GM23338 (cell line): Measurements from ENCODE around the gene TMEM59. TPM values are rescaled to one million over a fixed set of nuclear protein-coding genes. Genes with fewer than 3 reads are reported as not detected.

ENCODE experiments used
- ATAC-seq: fragments of 200-7000 bp; cut with Tn5 transposase; 3 replicates; pipeline ENCODE4 v1.9.1; 2020
- DNase-seq: peaks from one replicate; pipeline ENCODE4 v3.0.0-alpha.2; 2015; ENCODE audit warnings: low spot score
- H2AFZ ChIP-seq: fragments of 200-600 bp; sonication (generic); 2 replicates; pipeline ENCODE4 v1.8.0; 2016; ENCODE audit warnings: antibody characterized with exemption, mild to moderate bottlenecking, moderate library complexity
- H3F3A ChIP-seq: fragments of 200-600 bp; sonication (generic); replicated peaks from 2 replicates; pipeline ENCODE4 v1.8.0; 2017; ENCODE audit warnings: antibody characterized with exemption, mixed run types, low read depth
- H3K27ac ChIP-seq: fragments of 200-600 bp; sonication (generic); 2 replicates; pipeline ENCODE4 v1.6.1; 2016; ENCODE audit warnings: low read depth
- H3K27me3 ChIP-seq: fragments of 200-600 bp; sonication (generic); 2 replicates; pipeline ENCODE4 v1.8.0; 2016; ENCODE audit warnings: mild to moderate bottlenecking, mixed run types, moderate library complexity; ENCODE audit not compliant: insufficient read depth
- H3K36me3 ChIP-seq: fragments of 200-600 bp; sonication (generic); 2 replicates; pipeline ENCODE4 v1.8.0; 2016; ENCODE audit warnings: mild to moderate bottlenecking; ENCODE audit not compliant: insufficient read depth
- H3K4me1 ChIP-seq: fragments of 200-600 bp; sonication (generic); 2 replicates; pipeline ENCODE4 v1.8.0; 2016; ENCODE audit warnings: mild to moderate bottlenecking, moderate library complexity; ENCODE audit not compliant: insufficient read depth
- H3K4me2 ChIP-seq: fragments of 200-600 bp; sonication (generic); 2 replicates; pipeline ENCODE4 v1.7.1; 2017; ENCODE audit warnings: mixed run types
- H3K4me3 ChIP-seq: fragments of 200-600 bp; sonication (generic); 2 replicates; pipeline ENCODE4 v1.6.1; 2016; ENCODE audit warnings: mixed run types
- H3K79me2 ChIP-seq: fragments of 200-600 bp; sonication (generic); replicated peaks from 2 replicates; pipeline ENCODE4 v1.8.0; 2017; ENCODE audit warnings: mild to moderate bottlenecking; ENCODE audit not compliant: insufficient read depth
- H3K9me2 ChIP-seq: fragments of 200-600 bp; sonication (generic); 2 replicates; pipeline ENCODE4 v1.8.0; 2017; ENCODE audit not compliant: insufficient read depth
- H4K20me1 ChIP-seq: fragments of 200-600 bp; sonication (generic); replicated peaks from 2 replicates; pipeline ENCODE4 v1.8.0; 2017; ENCODE audit warnings: mild to moderate bottlenecking; ENCODE audit not compliant: insufficient read depth
- H3K27ac Mint-ChIP-seq: 2 replicates; pipeline ENCODE4 v1.8.0; 2020; ENCODE audit warnings: inconsistent platforms, mild to moderate bottlenecking, moderate library complexity, mixed read lengths
- H3K27me3 Mint-ChIP-seq: 3 replicates; pipeline ENCODE4 v1.8.0; 2022; ENCODE audit warnings: low read depth, mild to moderate bottlenecking, moderate library complexity, mixed read lengths, inconsistent platforms; ENCODE audit not compliant: insufficient read depth, poor library complexity
- H3K36me3 Mint-ChIP-seq: 3 replicates; pipeline ENCODE4 v1.8.0; 2021; ENCODE audit warnings: low read depth, mild to moderate bottlenecking, inconsistent platforms, moderate library complexity, mixed read lengths
- H3K4me1 Mint-ChIP-seq: 3 replicates; pipeline ENCODE4 v1.8.0; 2020; ENCODE audit warnings: mild to moderate bottlenecking, inconsistent platforms, mixed read lengths
- H3K4me3 Mint-ChIP-seq: 3 replicates; pipeline ENCODE4 v1.8.0; 2021; ENCODE audit warnings: moderate library complexity, mild to moderate bottlenecking, inconsistent platforms, mixed read lengths
- H3K9me3 Mint-ChIP-seq: 3 replicates; pipeline ENCODE4 v1.8.0; 2020; ENCODE audit warnings: moderate library complexity, mild to moderate bottlenecking, inconsistent platforms, mixed read lengths
- CREB1 ChIP-seq: fragments of 250-450 bp; sonication (Bioruptor Pico); IDR thresholded peaks from 2 replicates; pipeline ENCODE4 v1.5.0; 2020; ENCODE audit warnings: low read depth, mild to moderate bottlenecking, moderate library complexity
- ETS1 ChIP-seq: IDR thresholded peaks from 2 replicates; pipeline ENCODE4 v1.6.1; 2016; ENCODE audit warnings: antibody characterized with exemption
- EZH2phosphoT487 ChIP-seq: fragments of 200-600 bp; sonication (generic); IDR thresholded peaks from one replicate; pipeline ENCODE4 v1.8.1; 2018; ENCODE audit warnings: antibody characterized with exemption; ENCODE audit not compliant: unreplicated experiment
- NANOG ChIP-seq: IDR thresholded peaks from 2 replicates; pipeline ENCODE4 v1.6.1; 2016; ENCODE audit warnings: antibody characterized with exemption, borderline replicate concordance
- POLR2AphosphoS5 ChIP-seq: IDR thresholded peaks from 2 replicates; pipeline ENCODE4 v1.6.1; 2016; ENCODE audit warnings: antibody characterized with exemption, low read depth
- STAT1 ChIP-seq: IDR thresholded peaks from one replicate; pipeline ENCODE4 v1.6.1; 2016; ENCODE audit warnings: antibody characterized with exemption; ENCODE audit not compliant: unreplicated experiment
- ZNF114 ChIP-seq: fragments of 250-450 bp; sonication (Bioruptor Pico); IDR thresholded peaks from 2 replicates; pipeline ENCODE4 v1.5.0; 2020; ENCODE audit warnings: mild to moderate bottlenecking, moderate library complexity
- ZNF331 ChIP-seq: fragments of 250-450 bp; sonication (Bioruptor Pico); IDR thresholded peaks from 2 replicates; pipeline ENCODE4 v1.5.0; 2020; ENCODE audit warnings: low read depth, mild to moderate bottlenecking, moderate library complexity
- ZNF462 ChIP-seq: fragments of 250-450 bp; sonication (Bioruptor Pico); IDR thresholded peaks from 2 replicates; pipeline ENCODE4 v1.5.0; 2020; ENCODE audit warnings: mild to moderate bottlenecking, moderate library complexity
- polyA plus RNA-seq: library from polyadenylated mRNA; unstranded; fragments of >200 nt; fragmentation: Nextera tagmentation; extraction: Ambion mirVana; gene quantifications from 2 replicates; pipeline ENCODE4 v1.2.1, GENCODE V29; 2016
- total RNA-seq: library from RNA; depleted of rRNA; stranded (reverse); fragments of >200 nt; shearing (Covaris generic); gene quantifications from 2 replicates; pipeline ENCODE4 v1.2.3, GENCODE V29; 2014
- TF ChIP-seq, protein P1 (sequence below), 2 experiments: fragments of 200-600 bp in 1 of 2; sonication (generic) in 1 of 2; conservative IDR thresholded peaks; 2 replicates each; pipeline versions ENCODE4 v1.5.1 to v1.6.1; 2016 to 2017; ENCODE audit warnings: antibody characterized with exemption in 2 of 2, low read depth in 2 of 2, mild to moderate bottlenecking in 2 of 2, moderate library complexity in 1 of 2

Gene TMEM59
- total and polyA plus RNA-seq, 2 experiments from 2014 or later = 81.9 to 132 TPM

GRCh38 chr1:54010415-54011117 is 42.4 kb downstream of the TMEM59 start (continued):
- no peak for TF ChIP-seq ZNF331 (CRISPR knock-in tag)
- TF ChIP-seq, protein P1, sequence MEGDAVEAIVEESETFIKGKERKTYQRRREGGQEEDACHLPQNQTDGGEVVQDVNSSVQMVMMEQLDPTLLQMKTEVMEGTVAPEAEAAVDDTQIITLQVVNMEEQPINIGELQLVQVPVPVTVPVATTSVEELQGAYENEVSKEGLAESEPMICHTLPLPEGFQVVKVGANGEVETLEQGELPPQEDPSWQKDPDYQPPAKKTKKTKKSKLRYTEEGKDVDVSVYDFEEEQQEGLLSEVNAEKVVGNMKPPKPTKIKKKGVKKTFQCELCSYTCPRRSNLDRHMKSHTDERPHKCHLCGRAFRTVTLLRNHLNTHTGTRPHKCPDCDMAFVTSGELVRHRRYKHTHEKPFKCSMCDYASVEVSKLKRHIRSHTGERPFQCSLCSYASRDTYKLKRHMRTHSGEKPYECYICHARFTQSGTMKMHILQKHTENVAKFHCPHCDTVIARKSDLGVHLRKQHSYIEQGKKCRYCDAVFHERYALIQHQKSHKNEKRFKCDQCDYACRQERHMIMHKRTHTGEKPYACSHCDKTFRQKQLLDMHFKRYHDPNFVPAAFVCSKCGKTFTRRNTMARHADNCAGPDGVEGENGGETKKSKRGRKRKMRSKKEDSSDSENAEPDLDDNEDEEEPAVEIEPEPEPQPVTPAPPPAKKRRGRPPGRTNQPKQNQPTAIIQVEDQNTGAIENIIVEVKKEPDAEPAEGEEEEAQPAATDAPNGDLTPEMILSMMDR (conservative IDR thresholded peaks at IDR 0.05; ENCODE audit: low read depth in 2 of 2) = no peak
- TF ChIP-seq NANOG = no peak

GRCh38 chr1:54009406-54009805 is 43.6 kb downstream of the TMEM59 start:
- no peaks in the 10 kb centered on the region for H3K36me3 ChIP-seq
- DNase-seq = no peak
- Mint-ChIP-seq H3K9me3 (peaks cover 6% of the 10 kb centered on the region; the same call in 2 of the 3 replicates), H3K36me3 (no peaks in the 10 kb centered on the region), H3K27ac (no peak overlapping the region), H3K27me3 (peaks cover 7% of the 10 kb centered on the region), H3K4me3 (no peak overlapping the region), H3K4me1 (peaks cover 8% of the 10 kb centered on the region; the same call in 2 of the 3 replicates)
- no peaks in the 10 kb centered on the region for H3K4me1 ChIP-seq
- no peaks in the 10 kb centered on the region for H3K27me3 ChIP-seq
- no peaks in the 10 kb centered on the region for H3F3A ChIP-seq
- no peak overlapping the region for H3K4me2 ChIP-seq
- no peak for TF ChIP-seq CREB1 (CRISPR knock-in tag)
- no peak for TF ChIP-seq STAT1
- TF ChIP-seq ZNF331 (CRISPR knock-in tag) = no peak
- no peak for TF ChIP-seq EZH2phosphoT487
- TF ChIP-seq ZNF462 (CRISPR knock-in tag) = no peak
- TF ChIP-seq, protein P1 (conservative IDR thresholded peaks at IDR 0.05; ENCODE audit: low read depth in 2 of 2) = no peak
- no peak for TF ChIP-seq ETS1
- TF ChIP-seq POLR2AphosphoS5 = no peak
- TF ChIP-seq ZNF114 = no peak
- H3K27ac ChIP-seq = no peak overlapping the region
- no peak overlapping the region for H3K4me3 ChIP-seq
- H4K20me1 ChIP-seq = no peaks in the 10 kb centered on the region
- no peak overlapping the region; the same call in 1 of the 2 replicates for H2AFZ ChIP-seq
- no peaks in the 10 kb centered on the region; the same call in 1 of the 2 replicates for H3K9me2 ChIP-seq
- H3K79me2 ChIP-seq = no peaks in the 10 kb centered on the region
- no peak for ATAC-seq
